HG03432 (cell line): ENCODE results near the gene ARHGAP19.
A peak's percentile ranks its signal among the peaks of the same experiment; 100 is the strongest.

ENCODE experiments used
- ATAC-seq: cut with Tn5 transposase; IDR thresholded peaks from one replicate; pipeline ENCODE4 v1.9.1; 2021; ENCODE audit warnings: mild to moderate bottlenecking, moderate library complexity; ENCODE audit not compliant: unreplicated experiment

ARHGAP19 gene

DNA sequence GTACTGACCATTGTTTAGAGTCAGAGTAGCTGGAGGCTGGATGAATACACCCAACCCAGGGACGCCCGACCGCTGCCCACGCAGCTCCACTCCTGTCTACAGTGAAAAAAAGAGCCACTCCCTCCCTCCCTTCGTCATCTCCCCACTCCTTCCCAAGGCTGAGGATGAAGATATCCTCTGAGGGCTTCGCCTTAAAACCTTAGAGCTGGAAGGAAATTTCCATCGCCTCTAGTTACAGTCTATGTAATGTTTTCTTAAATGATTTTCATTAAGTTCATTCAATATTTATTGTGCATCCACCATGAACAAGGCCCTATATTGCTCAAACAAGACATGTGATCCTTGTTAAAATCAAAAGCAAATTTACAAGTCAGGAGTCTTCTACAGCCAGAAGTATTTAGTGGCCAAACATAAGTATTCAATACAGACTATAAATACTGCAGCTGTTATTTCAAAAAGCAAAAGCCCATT lies 95.4 kb downstream of the ARHGAP19 start:
- no peak for ATAC-seq

- ATAC-seq: peak; percentile 71
Observed at GRCh38 chr10:97196223-97197029, 96.0 kb downstream of the ARHGAP19 start.

GRCh38 chr10:97195706-97196222 lies 96.7 kb downstream of the ARHGAP19 start:
- no peak for ATAC-seq

DNA sequence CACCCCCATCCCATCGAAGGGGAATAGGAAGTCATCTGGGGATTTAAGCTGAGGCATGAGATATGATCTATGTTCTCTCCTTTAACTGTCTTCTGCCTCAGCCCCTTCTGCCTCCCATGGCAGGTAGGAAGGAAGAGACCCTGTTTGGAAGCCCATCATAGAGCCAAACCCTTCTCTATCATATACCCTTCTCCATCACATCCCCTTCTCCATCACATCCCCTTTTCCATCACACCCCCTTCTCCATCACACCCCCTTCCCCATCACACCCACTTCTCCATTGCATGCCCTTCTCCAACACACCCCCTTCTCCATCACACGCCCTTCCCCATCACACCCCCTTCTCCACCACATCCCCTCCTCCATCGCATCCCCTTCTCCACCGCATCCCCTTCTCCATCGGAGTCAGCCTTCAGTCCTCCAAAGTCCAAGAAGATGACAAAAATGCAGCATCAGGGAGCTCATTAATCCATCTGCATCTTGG lies 99.4 kb downstream of the ARHGAP19 start:
- no peak for ATAC-seq

- no peak for ATAC-seq
Observed at GRCh38 chr10:97190450-97190849, 102.0 kb downstream of the ARHGAP19 start.

DNA sequence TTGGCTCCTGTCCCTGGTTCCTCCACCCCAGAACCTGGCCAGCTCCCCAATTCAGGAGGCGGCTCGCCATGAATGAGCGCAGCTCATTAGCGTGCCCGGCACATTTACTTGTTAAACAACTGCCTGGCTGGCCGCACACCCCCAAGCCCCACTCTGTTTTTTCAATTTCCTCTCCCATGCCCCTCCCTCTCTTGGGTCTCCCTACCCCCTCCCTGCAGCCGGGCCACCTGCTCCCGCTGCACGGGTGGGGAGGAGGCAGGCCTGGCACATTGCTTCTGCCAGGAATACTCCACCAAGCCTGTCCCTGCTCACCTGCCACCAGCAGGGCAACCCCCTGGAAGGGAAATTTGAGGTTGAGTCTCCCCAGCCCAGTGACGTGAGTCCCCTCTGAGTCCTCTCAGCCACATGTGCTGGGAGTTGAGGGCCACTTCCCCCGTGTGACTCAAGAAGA lies 104.2 kb downstream of the ARHGAP19 start:
- ATAC-seq: no peak

GRCh38 chr10:97186911-97187310 lies 105.5 kb downstream of the ARHGAP19 start:
- no peak for ATAC-seq

DNA sequence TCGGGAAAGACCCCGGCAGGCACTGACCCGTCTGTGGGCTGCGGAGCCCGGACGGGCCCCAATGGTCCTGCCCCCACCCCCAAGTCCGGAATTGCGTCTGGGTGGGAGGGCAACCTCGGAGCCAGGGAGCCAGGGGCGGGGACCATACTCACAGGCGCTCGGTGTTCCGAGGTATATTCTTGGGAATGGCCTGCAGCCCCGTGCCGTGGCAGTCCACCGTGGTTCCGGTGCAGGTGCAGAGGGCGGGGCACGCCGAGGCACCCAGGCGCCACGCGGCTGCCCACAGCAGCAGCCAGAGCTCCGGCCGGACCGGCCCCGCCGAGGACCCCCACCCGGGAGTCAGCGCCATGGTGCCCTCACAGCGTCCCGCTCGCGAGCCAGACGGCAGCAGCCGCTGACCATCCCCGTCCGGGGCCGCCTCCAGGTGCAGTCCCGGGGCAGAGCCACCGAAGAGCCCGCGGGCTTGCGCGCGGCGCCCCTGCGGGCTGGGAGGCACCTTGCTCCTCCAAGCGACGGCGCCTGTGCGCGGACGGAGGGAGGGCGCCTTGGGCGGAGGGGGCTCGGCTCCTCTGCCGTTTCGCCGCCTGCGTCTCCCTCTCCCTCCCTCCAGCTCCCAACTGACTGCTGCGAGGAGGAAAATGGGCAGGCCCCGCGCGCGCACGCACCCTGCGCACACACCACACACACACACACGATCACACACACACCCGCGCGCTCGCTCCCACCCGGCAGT lies 106.9 kb downstream of the ARHGAP19 start, which contains the start of gene SLIT1:
TSS of gene SLIT1 (minus strand) at position 634 of the 733 bp plus-strand sequence. CDS start at position 349, 285 bp downstream.
- no peak for ATAC-seq

- no peak for ATAC-seq
Observed at GRCh38 chr10:97184971-97185325, 107.5 kb downstream of the ARHGAP19 start.

DNA sequence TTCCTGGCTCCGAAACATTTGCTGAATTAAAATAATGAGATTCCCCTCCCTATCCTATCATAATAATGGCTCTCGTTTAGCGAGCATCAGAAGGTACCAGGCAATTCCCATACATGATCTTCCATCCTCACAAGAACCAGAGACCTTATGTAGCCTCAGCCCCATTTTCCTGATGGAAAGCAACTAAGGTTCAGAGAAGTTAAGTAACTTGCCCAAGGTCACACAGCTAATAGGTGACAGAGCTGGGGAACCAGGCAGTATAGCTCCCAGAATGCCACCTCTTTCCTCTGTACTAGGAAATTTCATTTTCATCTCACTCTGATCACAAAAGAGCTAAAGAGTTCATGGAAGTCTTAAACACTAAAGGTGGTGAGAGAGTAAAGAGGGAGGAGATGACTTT lies 109.1 kb downstream of the ARHGAP19 start:
- ATAC-seq: no peak

DNA sequence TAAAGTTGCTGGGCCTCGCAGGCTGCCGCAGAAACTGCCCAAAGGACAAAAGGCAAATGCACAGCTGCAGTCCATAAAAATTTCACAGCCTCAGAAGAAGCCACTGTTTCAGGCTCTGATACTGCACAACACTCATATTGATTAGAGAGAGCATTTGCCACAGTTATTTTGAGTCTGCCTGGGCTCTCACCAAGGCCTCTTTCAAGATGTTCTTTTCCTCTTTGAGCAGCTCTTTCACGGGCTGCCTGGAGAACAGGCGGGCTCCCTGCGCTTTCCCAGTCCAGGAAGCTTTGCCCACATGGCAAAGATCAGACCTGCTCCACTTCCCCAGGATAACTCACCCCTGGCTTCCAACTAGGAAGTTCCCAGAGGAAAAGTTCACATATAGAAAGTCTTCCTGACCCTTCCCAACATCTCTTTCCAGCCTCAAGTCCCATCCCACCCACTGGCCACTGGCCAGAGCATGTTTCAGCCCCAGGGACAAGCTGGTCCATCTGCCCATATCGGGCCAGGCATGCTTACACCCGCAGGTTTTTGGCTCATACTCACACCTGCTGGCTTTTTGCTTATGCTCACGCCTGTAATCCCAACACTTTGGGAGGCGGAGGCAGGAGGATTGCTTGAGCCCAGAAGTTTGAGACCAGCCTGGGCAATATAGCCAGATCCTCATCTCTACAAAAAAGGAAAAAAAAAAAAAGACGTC lies 110.0 kb downstream of the ARHGAP19 start:
- no peak for ATAC-seq

DNA sequence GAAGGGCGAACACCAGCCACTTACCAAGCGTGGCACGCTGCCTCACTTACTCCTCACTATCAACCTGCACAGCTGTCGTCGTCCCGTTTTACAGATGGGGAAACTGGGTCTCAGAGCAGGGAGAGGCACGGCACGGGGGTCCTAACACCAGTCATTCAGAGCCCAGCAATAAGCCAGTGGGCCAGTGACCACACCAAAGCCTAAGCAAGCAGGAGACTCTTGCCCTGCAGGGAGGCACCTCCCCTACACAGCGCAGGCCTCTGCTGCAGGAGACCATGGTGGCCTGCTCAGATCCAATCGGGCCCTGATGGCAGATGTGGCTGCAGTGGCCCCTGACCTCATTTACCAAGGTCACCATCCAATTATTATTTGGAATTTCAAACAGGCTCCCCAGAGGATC lies 111.5 kb downstream of the ARHGAP19 start:
- ATAC-seq: no peak

- ATAC-seq: no peak
Observed at GRCh38 chr10:97180363-97180755, 112.1 kb downstream of the ARHGAP19 start.

DNA sequence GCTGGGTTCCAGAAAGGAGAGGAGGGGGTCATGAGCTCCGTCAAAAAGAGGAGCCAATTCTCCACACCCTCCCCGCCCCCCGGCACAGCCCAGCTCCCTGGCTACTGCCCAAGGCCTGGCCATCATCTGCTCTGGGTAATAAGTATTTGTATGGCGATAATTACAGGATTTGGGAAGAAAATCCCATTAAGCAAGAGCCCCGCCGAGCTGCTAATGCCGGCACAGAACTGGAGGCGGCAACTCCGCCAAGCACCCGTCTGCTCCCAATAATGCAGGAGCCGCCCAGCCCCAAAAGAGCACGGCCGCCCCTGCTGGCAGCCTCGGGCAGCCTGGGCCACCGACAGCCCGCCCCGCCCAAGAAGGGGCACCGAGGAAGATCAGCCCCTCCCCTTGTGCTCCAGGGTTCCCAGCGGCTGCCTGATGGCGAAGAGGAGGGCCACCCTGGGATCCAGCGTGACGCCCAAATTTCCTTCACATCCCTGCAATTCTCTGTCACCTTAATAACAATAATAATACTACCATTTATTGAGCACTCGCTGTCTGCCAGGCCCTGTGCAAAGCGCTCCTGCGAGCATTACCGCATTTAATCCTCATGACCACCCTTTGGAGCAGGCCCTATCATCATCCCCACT lies 112.6 kb downstream of the ARHGAP19 start:
- no peak for ATAC-seq

GRCh38 chr10:97179311-97179710 lies 113.1 kb downstream of the ARHGAP19 start:
- ATAC-seq: no peak

DNA sequence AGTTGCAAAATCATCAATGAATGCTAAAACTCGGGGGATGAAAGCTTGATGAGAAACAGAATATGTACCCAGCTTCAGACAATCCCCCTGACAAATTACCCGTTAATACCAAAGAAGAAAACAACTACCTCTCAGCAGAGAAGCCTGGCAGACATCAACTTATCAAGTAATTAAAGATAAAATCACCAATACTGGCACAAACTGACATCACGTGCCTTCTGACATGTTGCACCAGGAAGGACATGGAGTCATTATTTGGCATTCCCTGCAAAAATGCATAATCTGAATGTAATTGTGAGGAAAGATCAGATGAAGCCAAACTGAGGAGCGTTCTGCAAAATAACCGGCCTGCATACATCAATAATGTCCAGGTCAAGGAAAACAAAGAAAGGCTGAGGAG lies 114.4 kb downstream of the ARHGAP19 start:
- ATAC-seq: no peak

- no peak for ATAC-seq
Observed at GRCh38 chr10:97176226-97176625, 116.2 kb downstream of the ARHGAP19 start.

DNA sequence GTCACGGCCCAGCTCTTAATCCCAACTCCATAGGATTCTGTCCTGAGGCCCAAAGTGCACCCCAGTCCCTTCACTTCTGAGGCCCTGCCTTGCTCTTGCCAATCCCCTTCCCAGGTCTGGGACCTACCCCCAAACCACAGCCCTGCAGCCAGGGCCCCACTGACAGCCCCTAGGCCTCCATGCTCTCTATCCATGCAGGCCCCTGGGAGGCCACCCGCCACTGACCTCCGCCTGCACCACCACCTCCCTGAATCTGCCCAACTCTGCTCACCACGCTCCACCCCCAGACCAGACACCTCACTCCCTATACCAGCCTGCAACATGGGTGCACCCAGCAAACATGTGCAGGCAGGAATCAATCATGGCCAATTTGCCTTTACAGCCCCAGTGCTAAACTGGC lies 116.9 kb downstream of the ARHGAP19 start:
- no peak for ATAC-seq

GRCh38 chr10:97174941-97175340 lies 117.5 kb downstream of the ARHGAP19 start:
- no peak for ATAC-seq

DNA sequence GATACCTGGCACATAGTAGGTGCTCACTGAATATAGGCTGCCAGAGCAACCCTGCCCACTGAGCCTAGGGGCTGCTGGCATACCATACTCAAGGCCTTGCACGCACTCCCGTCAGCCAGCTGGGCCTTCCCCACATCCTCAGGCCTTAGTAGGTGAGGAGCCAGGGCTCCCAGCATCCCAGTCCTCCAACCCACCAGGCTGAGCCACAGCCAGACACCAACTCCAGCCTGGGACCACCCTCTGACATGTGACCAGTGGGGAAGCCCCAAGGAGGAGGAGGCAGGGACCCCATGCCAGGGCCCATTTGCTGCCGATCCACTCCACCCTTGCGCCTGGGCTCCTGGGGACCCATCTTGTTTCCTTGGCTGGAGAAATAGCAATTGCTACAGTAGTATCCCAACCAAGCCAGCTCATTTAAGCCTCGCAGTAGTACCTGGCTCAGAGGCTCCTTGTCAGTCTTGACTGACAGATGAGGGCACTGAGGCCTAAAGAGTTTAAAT lies 118.1 kb downstream of the ARHGAP19 start:
- ATAC-seq: no peak
